Retinal pigment epithelial cell (primary cell): ENCODE results near the gene ADAM21.
"Not testable (repeated sequence)": the region's sequence is repeated elsewhere in the genome, so short reads cannot be mapped to it uniquely, and the experiment has no call there.

Source experiments
- DNase-seq: peaks from one replicate; pipeline ENCODE4 v3.0.0-alpha.2; 2010; ENCODE audit warnings: low read depth
- H3K4me3 ChIP-seq: 2 replicates; pipeline ENCODE4 v1.5.1; 2011; ENCODE audit warnings: mild to moderate bottlenecking, low read length, control low read depth, moderate library complexity
- TF ChIP-seq, protein P1 (sequence below): conservative IDR thresholded peaks from 2 replicates; pipeline ENCODE4 v1.5.1; 2011; ENCODE audit warnings: low read depth, low read length, control low read depth, inconsistent platforms

Gene ADAM21

DNA sequence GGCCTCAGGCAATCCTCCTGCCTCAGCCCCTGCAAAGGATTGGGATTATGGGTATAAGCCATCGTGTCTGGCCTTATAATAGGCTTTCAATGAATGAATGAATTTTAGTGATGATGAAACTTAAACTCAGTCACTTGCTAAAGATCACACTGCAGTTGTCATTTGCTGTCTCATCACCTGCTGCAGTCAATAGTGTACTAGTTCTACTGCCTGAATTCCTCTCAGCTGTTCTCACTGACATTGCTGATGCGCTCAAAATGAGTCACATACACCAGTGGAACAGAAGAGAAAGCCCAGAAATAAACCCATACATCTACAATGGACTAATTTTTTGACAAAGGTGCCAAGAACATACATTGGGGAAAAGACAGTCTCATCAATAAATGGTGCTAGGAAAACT, 29.4 kb upstream of the ADAM21 start:
- DNase-seq, result no peak
- no peak overlapping the region for H3K4me3 ChIP-seq
- TF ChIP-seq, protein P1, sequence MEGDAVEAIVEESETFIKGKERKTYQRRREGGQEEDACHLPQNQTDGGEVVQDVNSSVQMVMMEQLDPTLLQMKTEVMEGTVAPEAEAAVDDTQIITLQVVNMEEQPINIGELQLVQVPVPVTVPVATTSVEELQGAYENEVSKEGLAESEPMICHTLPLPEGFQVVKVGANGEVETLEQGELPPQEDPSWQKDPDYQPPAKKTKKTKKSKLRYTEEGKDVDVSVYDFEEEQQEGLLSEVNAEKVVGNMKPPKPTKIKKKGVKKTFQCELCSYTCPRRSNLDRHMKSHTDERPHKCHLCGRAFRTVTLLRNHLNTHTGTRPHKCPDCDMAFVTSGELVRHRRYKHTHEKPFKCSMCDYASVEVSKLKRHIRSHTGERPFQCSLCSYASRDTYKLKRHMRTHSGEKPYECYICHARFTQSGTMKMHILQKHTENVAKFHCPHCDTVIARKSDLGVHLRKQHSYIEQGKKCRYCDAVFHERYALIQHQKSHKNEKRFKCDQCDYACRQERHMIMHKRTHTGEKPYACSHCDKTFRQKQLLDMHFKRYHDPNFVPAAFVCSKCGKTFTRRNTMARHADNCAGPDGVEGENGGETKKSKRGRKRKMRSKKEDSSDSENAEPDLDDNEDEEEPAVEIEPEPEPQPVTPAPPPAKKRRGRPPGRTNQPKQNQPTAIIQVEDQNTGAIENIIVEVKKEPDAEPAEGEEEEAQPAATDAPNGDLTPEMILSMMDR, result no peak

DNA sequence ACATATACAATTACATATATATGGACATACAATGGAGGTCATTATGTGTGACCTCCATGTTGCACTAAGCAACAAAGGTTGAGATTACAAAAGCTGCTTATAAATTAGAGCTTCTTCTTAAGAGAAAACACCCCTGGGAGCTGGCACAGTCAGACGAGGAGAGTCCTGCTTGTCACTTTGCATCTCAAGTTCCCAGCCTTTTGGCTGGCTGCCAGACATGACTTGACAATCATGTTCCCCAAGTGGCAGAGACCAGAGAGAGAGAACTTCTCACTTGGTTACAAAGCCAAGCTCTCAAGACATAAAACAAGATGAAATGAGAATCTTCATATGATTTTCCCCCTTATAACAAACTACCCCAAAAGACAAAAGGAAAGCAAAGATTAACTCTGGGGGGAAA, 26.6 kb upstream of the ADAM21 start:
- TF ChIP-seq, protein P1, result no peak
- DNase-seq, result no peak
- H3K4me3 ChIP-seq, result no peak overlapping the region

DNA sequence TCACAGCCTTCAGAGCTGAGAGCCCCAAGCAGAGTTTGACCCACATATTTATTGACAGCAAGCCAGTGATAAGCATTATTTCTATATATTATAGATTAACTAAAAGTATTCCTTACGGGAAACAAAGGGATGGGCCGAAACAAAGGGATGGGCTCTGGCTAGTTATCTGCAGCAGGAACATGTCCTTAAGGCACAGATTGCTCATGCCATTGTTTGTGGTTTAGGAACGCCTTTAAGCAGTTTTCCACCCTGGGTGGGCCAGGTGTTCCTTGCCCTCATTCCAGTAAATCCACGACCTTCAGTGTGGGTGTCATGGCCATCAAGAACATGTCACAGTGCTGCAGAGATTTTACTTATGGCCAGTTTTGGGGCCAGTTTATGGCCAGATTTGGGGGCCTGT, 25.4 kb upstream of the ADAM21 start:
- H3K4me3 ChIP-seq, DNase-seq: not testable (repeated sequence)

DNA sequence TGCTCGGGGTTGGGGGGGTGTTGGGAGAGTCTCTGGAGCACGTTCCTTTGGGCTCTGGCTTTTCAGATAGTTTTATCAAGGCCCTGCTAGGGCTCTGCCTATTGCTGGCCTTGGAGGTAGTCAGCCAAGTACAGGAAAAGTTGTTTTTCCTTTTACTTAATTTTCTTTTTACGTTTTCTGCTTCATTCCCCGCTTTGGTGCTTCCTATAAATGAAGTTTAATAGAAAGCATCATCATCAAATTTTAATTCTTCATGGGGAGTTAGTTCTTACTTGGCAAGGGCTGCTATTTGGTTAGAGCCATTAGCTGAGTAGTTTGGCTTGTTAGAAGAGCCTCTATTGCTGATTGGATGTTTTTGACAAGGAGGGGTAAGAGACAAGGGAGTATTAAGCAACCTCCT, 15.1 kb upstream of the ADAM21 start:
- no peak for DNase-seq
- TF ChIP-seq, protein P1, result no peak
- H3K4me3 ChIP-seq, result no peak overlapping the region

DNA sequence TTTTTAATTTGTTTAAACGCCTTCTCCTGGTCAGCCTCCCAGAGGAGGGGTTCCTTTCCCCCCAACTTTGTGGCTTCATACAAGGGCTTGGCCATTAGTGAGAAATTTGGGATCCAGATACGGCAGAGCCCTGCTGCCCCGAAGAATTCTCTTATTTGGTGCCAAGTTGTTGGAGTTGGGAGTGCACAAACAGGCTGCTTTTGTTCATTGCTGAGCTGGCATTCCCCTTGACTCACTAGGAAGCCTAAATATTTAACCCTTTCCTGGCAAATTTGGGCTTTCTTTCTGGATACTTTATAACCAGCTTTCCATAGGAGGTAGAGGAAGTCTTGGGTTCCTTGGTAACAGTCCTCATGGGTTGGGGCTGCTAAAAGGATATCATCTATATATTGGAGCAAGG, 10.3 kb upstream of the ADAM21 start:
- TF ChIP-seq, protein P1, result no peak
- no peak for DNase-seq
- no peak overlapping the region for H3K4me3 ChIP-seq

DNA sequence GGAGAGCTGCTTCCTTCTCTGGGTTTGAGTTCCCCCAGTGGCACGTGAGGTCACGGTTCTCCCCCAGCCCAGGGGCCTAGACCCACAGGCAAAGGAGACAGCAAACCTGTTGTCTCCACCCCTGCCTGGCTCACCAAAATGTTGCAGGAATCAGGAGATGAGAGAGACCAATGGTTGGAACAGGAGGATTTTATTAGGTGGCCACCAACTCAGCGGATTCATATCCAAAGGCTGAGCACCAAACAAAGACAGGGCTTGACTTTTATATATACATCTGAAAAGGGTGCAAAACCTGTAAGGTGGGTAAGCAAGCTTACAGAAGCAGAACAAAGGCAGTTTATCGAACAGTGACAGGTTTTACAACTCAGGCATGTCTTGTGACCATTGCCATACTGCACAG, 9.2 kb upstream of the ADAM21 start:
- no peak overlapping the region for H3K4me3 ChIP-seq
- DNase-seq, result no peak
- TF ChIP-seq, protein P1, result no peak

DNA sequence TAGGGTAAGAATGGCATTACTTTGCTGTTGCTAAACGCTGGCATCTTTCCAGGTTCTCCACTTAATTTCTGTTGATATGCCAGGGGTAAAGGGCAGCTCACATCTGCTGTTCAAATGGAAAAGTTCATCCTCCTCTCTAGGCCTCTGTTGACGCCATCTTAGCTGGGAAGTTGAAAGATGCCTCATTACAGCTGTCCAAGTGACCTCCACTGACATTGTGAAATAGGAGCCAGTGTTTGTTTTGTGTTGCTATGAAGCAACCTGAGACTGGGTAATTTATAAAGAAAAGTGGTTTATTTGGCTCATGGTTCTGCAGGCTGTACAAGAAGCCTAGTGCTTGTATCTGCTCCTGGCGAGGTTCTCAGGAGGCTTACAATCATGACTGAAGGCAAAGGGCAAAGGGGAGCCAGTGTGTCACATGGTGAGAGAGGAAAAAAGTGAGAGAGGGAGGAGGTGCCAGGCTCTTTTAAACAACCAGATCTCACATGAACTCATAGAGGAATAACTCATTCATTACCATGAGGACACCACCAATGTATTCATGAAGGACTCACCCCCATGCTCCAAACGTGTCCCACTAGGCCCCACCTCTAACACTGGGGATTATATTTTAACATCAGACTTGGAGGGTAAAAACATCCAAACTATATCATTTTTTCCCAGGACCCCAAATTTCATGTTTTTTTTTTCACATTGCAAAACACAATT, 3.2 kb upstream of the ADAM21 start:
- no peak overlapping the region for H3K4me3 ChIP-seq
- TF ChIP-seq, protein P1, result no peak
- no peak for DNase-seq
